Panc1 (cell line): ENCODE data around the gene COL6A3. TPM values are rescaled to one million over a fixed set of nuclear protein-coding genes. Genes with fewer than 3 reads are reported as not detected.

ENCODE experiments used
- ATAC-seq: fragments of 200-7000 bp; cut with Tn5 transposase; 2 replicates; pipeline ENCODE4 v1.9.1; 2020; ENCODE audit warnings: mild to moderate bottlenecking, moderate library complexity
- BruUV-seq: library from RNA; stranded (reverse); fragments of 400-500 nt; replicated peaks from 2 replicates; lab custom pipeline; 2021; lab: Mats Ljungman, UMichigan
- CTCF ChIA-PET: fragments of 300-600 bp; sonication (Branson Sonifier 250); formaldehyde crosslinking; loops from one replicate; lab custom pipeline; 2022; ENCODE audit warnings: antibody characterized with exemption; lab: Charles Lee
- POLR2A ChIA-PET: fragments of 300-600 bp; sonication (Branson Sonifier 250); formaldehyde crosslinking; loops from one replicate; lab custom pipeline; 2022; ENCODE audit warnings: antibody characterized with exemption; lab: Charles Lee
- DNase-seq: peaks from one replicate; pipeline ENCODE4 v3.0.0-alpha.2; 2010; ENCODE audit warnings: low read depth, low spot score
- H3K27ac ChIP-seq: 2 replicates; pipeline ENCODE4 v1.5.1; 2011; ENCODE audit warnings: mild to moderate bottlenecking, low read length, inconsistent platforms
- H3K27me3 ChIP-seq: fragments of 200-500 bp; sonication (Bioruptor generic); 2 replicates; pipeline ENCODE4 v1.6.0; 2014; ENCODE audit warnings: low read length, inconsistent platforms; ENCODE audit not compliant: control insufficient read depth, insufficient read depth
- H3K36me3 ChIP-seq: fragments of 200-500 bp; sonication (Bioruptor generic); 2 replicates; pipeline ENCODE4 v1.5.1; 2014; ENCODE audit warnings: inconsistent platforms, mild to moderate bottlenecking, low read length, moderate library complexity; ENCODE audit not compliant: control insufficient read depth, insufficient read depth
- H3K4me1 ChIP-seq: 2 replicates; pipeline ENCODE4 v1.5.1; 2011; ENCODE audit warnings: inconsistent platforms, mild to moderate bottlenecking, low read length, moderate library complexity; ENCODE audit not compliant: control insufficient read depth, insufficient read depth
- H3K4me3 ChIP-seq, 2 experiments: 2 replicates each; pipeline ENCODE4 v1.5.1; 2011 to 2012; ENCODE audit warnings: low read depth in 2 of 2, low read length in 2 of 2, mild to moderate bottlenecking in 2 of 2, inconsistent platforms in 1 of 2, moderate library complexity in 1 of 2
- H3K9me3 ChIP-seq: fragments of 200-500 bp; sonication (Bioruptor generic); 2 replicates; pipeline ENCODE4 v1.5.1; 2014; ENCODE audit warnings: low read depth, mild to moderate bottlenecking, inconsistent platforms, low read length, moderate library complexity; ENCODE audit not compliant: control insufficient read depth, insufficient read depth
- POLR2AphosphoS5 ChIP-seq: IDR thresholded peaks from 2 replicates; pipeline ENCODE4 v1.6.1; 2012; ENCODE audit warnings: mild to moderate bottlenecking, low read depth, low read length, moderate library complexity
- SIN3A ChIP-seq: IDR thresholded peaks from 2 replicates; pipeline ENCODE4 v1.6.1; 2012; ENCODE audit warnings: low read depth, mild to moderate bottlenecking, low read length, moderate library complexity, borderline replicate concordance; ENCODE audit not compliant: insufficient read depth
- TCF7L2 ChIP-seq: IDR thresholded peaks from 2 replicates; pipeline ENCODE4 v1.6.1; 2011; ENCODE audit warnings: mild to moderate bottlenecking, low read depth, low read length, inconsistent platforms
- in situ Hi-C: cut with HindIII; loops from 2 replicates; pipeline ENCODE4 v1.10.0; 2016; ENCODE audit warnings: low sequenced_read_pairs, low pct_unique_long_range_greater_than_20kb
- intact Hi-C: fragments of 100-400 bp; cut with micrococcal nuclease; formaldehyde crosslinking; loops from one replicate; pipeline ENCODE4 v1.10.0; 2022; ENCODE audit not compliant: unreplicated experiment
- total RNA-seq: library from RNA; stranded (reverse); gene quantifications from one replicate; pipeline ENCODE4 v1.2.1, GENCODE V29; 2021; ENCODE audit not compliant: unreplicated experiment
- TF ChIP-seq, protein P1 (sequence below), 2 experiments: IDR thresholded peaks; 2 replicates each; pipeline ENCODE4 v1.6.1; 2011 to 2012; ENCODE audit warnings: low read depth in 2 of 2, control low read depth in 1 of 2, low read length in 1 of 2, mild to moderate bottlenecking in 1 of 2, moderate library complexity in 1 of 2; ENCODE audit not compliant: insufficient read depth in 1 of 2
- TF ChIP-seq, protein P2 (sequence below): fragments of 450-650 bp; IDR thresholded peaks from 2 replicates; pipeline ENCODE4 v1.5.1; 2017; ENCODE audit warnings: mild to moderate bottlenecking

The COL6A3 gene
- total RNA-seq, 1 experiment from 2014 or later = 0.69 TPM

DNA sequence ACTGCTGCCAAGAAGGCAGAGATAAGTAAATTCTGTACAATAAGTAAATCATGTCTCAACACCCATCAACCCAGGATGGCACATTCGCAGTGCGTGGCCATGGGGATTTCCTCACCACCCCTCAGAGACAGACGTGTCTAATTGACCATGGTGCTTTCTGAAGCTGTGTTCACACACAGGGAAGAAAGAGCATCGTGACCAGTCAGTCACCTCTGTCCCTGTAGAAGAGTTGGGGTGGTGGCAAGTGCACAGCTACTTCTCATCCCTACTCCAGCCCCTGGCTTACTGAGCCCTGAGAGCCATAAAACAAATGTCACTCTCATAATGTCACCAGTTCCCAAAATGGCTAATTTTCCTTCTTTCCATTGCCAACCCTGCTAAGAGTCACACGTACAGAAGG, 41.8 kb upstream of the COL6A3 start:
- Histone ChIP-seq H3K27me3 (no peaks in the 10 kb centered on the region), H3K36me3 (no peaks in the 10 kb centered on the region), H3K27ac (no peak overlapping the region), H3K4me1 (no peaks in the 10 kb centered on the region), H3K4me3 (no peak overlapping the region), H3K9me3 (no peaks in the 10 kb centered on the region)
- TF ChIP-seq, protein P1, sequence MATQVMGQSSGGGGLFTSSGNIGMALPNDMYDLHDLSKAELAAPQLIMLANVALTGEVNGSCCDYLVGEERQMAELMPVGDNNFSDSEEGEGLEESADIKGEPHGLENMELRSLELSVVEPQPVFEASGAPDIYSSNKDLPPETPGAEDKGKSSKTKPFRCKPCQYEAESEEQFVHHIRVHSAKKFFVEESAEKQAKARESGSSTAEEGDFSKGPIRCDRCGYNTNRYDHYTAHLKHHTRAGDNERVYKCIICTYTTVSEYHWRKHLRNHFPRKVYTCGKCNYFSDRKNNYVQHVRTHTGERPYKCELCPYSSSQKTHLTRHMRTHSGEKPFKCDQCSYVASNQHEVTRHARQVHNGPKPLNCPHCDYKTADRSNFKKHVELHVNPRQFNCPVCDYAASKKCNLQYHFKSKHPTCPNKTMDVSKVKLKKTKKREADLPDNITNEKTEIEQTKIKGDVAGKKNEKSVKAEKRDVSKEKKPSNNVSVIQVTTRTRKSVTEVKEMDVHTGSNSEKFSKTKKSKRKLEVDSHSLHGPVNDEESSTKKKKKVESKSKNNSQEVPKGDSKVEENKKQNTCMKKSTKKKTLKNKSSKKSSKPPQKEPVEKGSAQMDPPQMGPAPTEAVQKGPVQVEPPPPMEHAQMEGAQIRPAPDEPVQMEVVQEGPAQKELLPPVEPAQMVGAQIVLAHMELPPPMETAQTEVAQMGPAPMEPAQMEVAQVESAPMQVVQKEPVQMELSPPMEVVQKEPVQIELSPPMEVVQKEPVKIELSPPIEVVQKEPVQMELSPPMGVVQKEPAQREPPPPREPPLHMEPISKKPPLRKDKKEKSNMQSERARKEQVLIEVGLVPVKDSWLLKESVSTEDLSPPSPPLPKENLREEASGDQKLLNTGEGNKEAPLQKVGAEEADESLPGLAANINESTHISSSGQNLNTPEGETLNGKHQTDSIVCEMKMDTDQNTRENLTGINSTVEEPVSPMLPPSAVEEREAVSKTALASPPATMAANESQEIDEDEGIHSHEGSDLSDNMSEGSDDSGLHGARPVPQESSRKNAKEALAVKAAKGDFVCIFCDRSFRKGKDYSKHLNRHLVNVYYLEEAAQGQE (IDR thresholded peaks at IDR 0.05; ENCODE audit: insufficient read depth in 1 of 2, low read depth in 2 of 2, low read length in 1 of 2) = no peak
- TF ChIP-seq SIN3A (no peak), POLR2AphosphoS5 (no peak), TCF7L2 (no peak)
- TF ChIP-seq, protein P2, sequence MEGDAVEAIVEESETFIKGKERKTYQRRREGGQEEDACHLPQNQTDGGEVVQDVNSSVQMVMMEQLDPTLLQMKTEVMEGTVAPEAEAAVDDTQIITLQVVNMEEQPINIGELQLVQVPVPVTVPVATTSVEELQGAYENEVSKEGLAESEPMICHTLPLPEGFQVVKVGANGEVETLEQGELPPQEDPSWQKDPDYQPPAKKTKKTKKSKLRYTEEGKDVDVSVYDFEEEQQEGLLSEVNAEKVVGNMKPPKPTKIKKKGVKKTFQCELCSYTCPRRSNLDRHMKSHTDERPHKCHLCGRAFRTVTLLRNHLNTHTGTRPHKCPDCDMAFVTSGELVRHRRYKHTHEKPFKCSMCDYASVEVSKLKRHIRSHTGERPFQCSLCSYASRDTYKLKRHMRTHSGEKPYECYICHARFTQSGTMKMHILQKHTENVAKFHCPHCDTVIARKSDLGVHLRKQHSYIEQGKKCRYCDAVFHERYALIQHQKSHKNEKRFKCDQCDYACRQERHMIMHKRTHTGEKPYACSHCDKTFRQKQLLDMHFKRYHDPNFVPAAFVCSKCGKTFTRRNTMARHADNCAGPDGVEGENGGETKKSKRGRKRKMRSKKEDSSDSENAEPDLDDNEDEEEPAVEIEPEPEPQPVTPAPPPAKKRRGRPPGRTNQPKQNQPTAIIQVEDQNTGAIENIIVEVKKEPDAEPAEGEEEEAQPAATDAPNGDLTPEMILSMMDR = no peak
- intact Hi-C loops = no loop called here
- POLR2A ChIA-PET = no interaction called here
- BruUV-seq = no TSS peak
- CTCF ChIA-PET = no interaction called here
- in situ Hi-C loops = no loop called here
- ATAC-seq (no peak), DNase-seq (no peak)

DNA sequence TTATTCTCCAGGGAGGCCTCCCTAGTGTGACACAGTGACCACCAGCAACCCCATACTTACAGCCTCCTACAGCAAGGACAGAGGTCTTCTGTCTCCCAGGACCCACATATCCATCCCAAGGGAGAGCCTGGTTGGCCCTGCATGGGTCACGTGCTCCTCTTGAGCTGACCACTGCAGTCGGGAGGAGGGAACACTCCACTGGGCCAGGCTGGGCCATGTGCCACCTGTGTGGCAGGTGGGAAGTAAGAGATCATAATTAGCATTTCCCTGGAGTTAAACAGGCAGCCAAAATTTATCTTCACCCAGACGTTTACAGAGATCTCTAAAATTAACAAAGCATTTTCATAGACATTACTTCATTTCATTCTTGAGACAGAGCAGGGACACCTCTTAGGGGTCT, 39.7 kb upstream of the COL6A3 start:
- no peaks in the 10 kb centered on the region for H3K27me3 ChIP-seq
- H3K27ac ChIP-seq = no peak overlapping the region
- no peak for DNase-seq
- ChIA-PET POLR2A (no interaction called here), CTCF (no interaction called here)
- TF ChIP-seq SIN3A (no peak), TCF7L2 (no peak), POLR2AphosphoS5 (no peak)
- TF ChIP-seq, protein P1 (IDR thresholded peaks at IDR 0.05; ENCODE audit: insufficient read depth in 1 of 2, low read depth in 2 of 2, low read length in 1 of 2) = no peak
- TF ChIP-seq, protein P2 = no peak
- no peaks in the 10 kb centered on the region for H3K36me3 ChIP-seq
- intact Hi-C loops (no loop called here), in situ Hi-C loops (no loop called here)
- no TSS peak for BruUV-seq
- no peak for ATAC-seq
- no peak overlapping the region for H3K4me3 ChIP-seq
- H3K4me1 ChIP-seq = no peaks in the 10 kb centered on the region
- H3K9me3 ChIP-seq = no peaks in the 10 kb centered on the region
